IMR-90 (cell line): Measurements from ENCODE around the gene STX11. TPM values are rescaled to one million over a fixed set of nuclear protein-coding genes. Genes with fewer than 3 reads are reported as not detected.

Experiments
- ATAC-seq: fragments of 200-7000 bp; cut with Tn5 transposase; 2 replicates; pipeline ENCODE4 v1.9.1; 2020; ENCODE audit warnings: low read depth, mild to moderate bottlenecking, moderate library complexity
- BruUV-seq: library from RNA; stranded (reverse); fragments of 400-500 nt; replicated peaks from 2 replicates; lab custom pipeline; 2021; lab: Mats Ljungman, UMichigan
- CTCF ChIA-PET: fragments of 300-600 bp; formaldehyde crosslinking; extraction: SDS; loops from one replicate; lab custom pipeline; 2021; ENCODE audit warnings: antibody characterized with exemption; lab: Yijun Ruan, JAX
- POLR2A ChIA-PET: fragments of 300-600 bp; sonication (Branson Sonifier 250); formaldehyde crosslinking; loops from one replicate; lab custom pipeline; 2022; ENCODE audit warnings: antibody characterized with exemption; ENCODE audit not compliant: unreplicated experiment; lab: Charles Lee
- DNase-seq: peaks from one replicate; pipeline ENCODE4 v3.0.0; 2013
- H2AFZ ChIP-seq: replicated peaks from 2 replicates; pipeline ENCODE3; 2013; ENCODE audit warnings: low read length, mild to moderate bottlenecking; ENCODE audit not compliant: poor library complexity
- H2AK5ac ChIP-seq: 2 replicates; pipeline ENCODE4 v1.6.1; 2013; ENCODE audit warnings: low read depth, low read length, inconsistent platforms
- H2AK9ac ChIP-seq: replicated peaks from 2 replicates; pipeline ENCODE3; 2013; ENCODE audit warnings: mild to moderate bottlenecking, low read depth, low read length, moderate library complexity; ENCODE audit not compliant: poor library complexity
- H2BK120ac ChIP-seq: 2 replicates; pipeline ENCODE4 v1.6.1; 2013; ENCODE audit warnings: low read depth, low read length, inconsistent platforms
- H2BK15ac ChIP-seq: 3 replicates; pipeline ENCODE4 v1.6.1; 2013; ENCODE audit warnings: low read depth, low read length, inconsistent platforms
- H2BK20ac ChIP-seq: 2 replicates; pipeline ENCODE4 v1.6.1; 2013; ENCODE audit warnings: low read depth, mild to moderate bottlenecking, inconsistent platforms, low read length, moderate library complexity
- H2BK5ac ChIP-seq: 2 replicates; pipeline ENCODE4 v1.6.1; 2013; ENCODE audit warnings: mild to moderate bottlenecking, low read depth, low read length, inconsistent platforms; ENCODE audit not compliant: poor library complexity, severe bottlenecking
- H3K14ac ChIP-seq: replicated peaks from 2 replicates; pipeline ENCODE4 v1.6.1; 2013; ENCODE audit warnings: low read depth, low read length, inconsistent platforms
- H3K18ac ChIP-seq: 2 replicates; pipeline ENCODE4 v1.6.1; 2013; ENCODE audit warnings: low read depth, low read length, control low read depth
- H3K23ac ChIP-seq: 2 replicates; pipeline ENCODE4 v1.6.1; 2013; ENCODE audit warnings: low read depth, low read length, inconsistent platforms
- H3K27ac ChIP-seq: 2 replicates; pipeline ENCODE4 v1.5.1; 2013; ENCODE audit warnings: mild to moderate bottlenecking, control low read depth, low read length; ENCODE audit not compliant: insufficient read depth
- H3K27me3 ChIP-seq: 2 replicates; pipeline ENCODE4 v1.6.1; 2013; ENCODE audit warnings: low read length; ENCODE audit not compliant: control insufficient read depth, insufficient read depth
- H3K36me3 ChIP-seq: 2 replicates; pipeline ENCODE4 v1.6.1; 2013; ENCODE audit warnings: low read length, mixed read lengths; ENCODE audit not compliant: control insufficient read depth, insufficient read depth
- H3K4ac ChIP-seq: 2 replicates; pipeline ENCODE4 v1.6.1; 2013; ENCODE audit warnings: low read depth, low read length, inconsistent platforms
- H3K4me1 ChIP-seq: 2 replicates; pipeline ENCODE4 v1.6.1; 2013; ENCODE audit warnings: low read length, mixed read lengths; ENCODE audit not compliant: control insufficient read depth, insufficient read depth
- H3K4me2 ChIP-seq: 2 replicates; pipeline ENCODE4 v1.6.1; 2013; ENCODE audit warnings: low read depth, mild to moderate bottlenecking, control low read depth, low read length, moderate library complexity
- H3K4me3 ChIP-seq: 2 replicates; pipeline ENCODE4 v1.5.1; 2013; ENCODE audit warnings: low read depth, mild to moderate bottlenecking, control low read depth, low read length, moderate library complexity; ENCODE audit not compliant: insufficient read depth
- H3K56ac ChIP-seq: 2 replicates; pipeline ENCODE4 v1.6.1; 2013; ENCODE audit warnings: low read length, inconsistent platforms; ENCODE audit not compliant: insufficient read depth; ENCODE audit errors: extremely low read depth
- H3K79me1 ChIP-seq, 2 experiments: 2 replicates each; pipeline ENCODE4 v1.6.1; 2013; ENCODE audit warnings: low read length in 2 of 2, inconsistent platforms in 1 of 2, low read depth in 1 of 2
- H3K9ac ChIP-seq: 2 replicates; pipeline ENCODE4 v1.6.1; 2013; ENCODE audit warnings: low read depth, low read length, control low read depth
- H3K9me1 ChIP-seq: 2 replicates; pipeline ENCODE4 v1.6.1; 2013; ENCODE audit warnings: low read length, inconsistent platforms; ENCODE audit not compliant: insufficient read depth
- H3K9me3 ChIP-seq: 2 replicates; pipeline ENCODE4 v1.6.1; 2013; ENCODE audit warnings: low read length; ENCODE audit not compliant: control insufficient read depth, insufficient read depth
- H4K20me1 ChIP-seq: 2 replicates; pipeline ENCODE4 v1.6.1; 2013; ENCODE audit warnings: low read length, inconsistent platforms; ENCODE audit not compliant: insufficient read depth
- H4K5ac ChIP-seq: 2 replicates; pipeline ENCODE4 v1.6.1; 2013; ENCODE audit warnings: mild to moderate bottlenecking, low read depth, low read length, control low read depth
- H4K8ac ChIP-seq, 2 experiments: 2 replicates each; pipeline ENCODE4 v1.6.1; 2013; ENCODE audit warnings: low read depth in 2 of 2, low read length in 2 of 2, control low read depth in 1 of 2, inconsistent platforms in 1 of 2
- H4K91ac ChIP-seq: 2 replicates; pipeline ENCODE4 v1.6.1; 2013; ENCODE audit warnings: low read depth, low read length, inconsistent platforms; ENCODE audit not compliant: insufficient read depth
- CEBPB ChIP-seq: IDR thresholded peaks from 2 replicates; pipeline ENCODE4 v1.6.1; 2012; ENCODE audit warnings: low read depth, low read length, improper control_type of control experiment
- ELK1 ChIP-seq: fragments of 150-350 bp; IDR thresholded peaks from 2 replicates; pipeline ENCODE4 v1.6.1; 2016; ENCODE audit warnings: low read depth, mild to moderate bottlenecking, low read length, moderate library complexity, borderline replicate concordance
- FOS ChIP-seq: fragments of 150-350 bp; IDR thresholded peaks from 2 replicates; pipeline ENCODE4 v1.6.1; 2016; ENCODE audit warnings: low read depth, low read length
- MAFK ChIP-seq: IDR thresholded peaks from 2 replicates; pipeline ENCODE4 v1.6.1; 2012; ENCODE audit warnings: low read depth, low read length, improper control_type of control experiment
- MXI1 ChIP-seq: IDR thresholded peaks from 2 replicates; pipeline ENCODE4 v1.6.1; 2012; ENCODE audit warnings: low read depth, mild to moderate bottlenecking, low read length, moderate library complexity, borderline replicate concordance
- NFE2L2 ChIP-seq: fragments of 150-350 bp; IDR thresholded peaks from 2 replicates; pipeline ENCODE4 v1.6.1; 2016; ENCODE audit warnings: low read depth, mild to moderate bottlenecking, low read length
- RAD21 ChIP-seq: IDR thresholded peaks from 2 replicates; pipeline ENCODE4 v1.6.1; 2012; ENCODE audit warnings: low read length, improper control_type of control experiment
- RCOR1 ChIP-seq: IDR thresholded peaks from 2 replicates; pipeline ENCODE4 v1.6.1; 2012; ENCODE audit warnings: mild to moderate bottlenecking, low read length, improper control_type of control experiment; ENCODE audit not compliant: insufficient replicate concordance
- WGBS, 2 experiments: methylation state at CpG; one replicate each; pipeline versions ENCODE4 v1.1.5 to v1.1.7; 2013; ENCODE audit warnings: missing lambda C conversion rate in 2 of 2; ENCODE audit not compliant: insufficient read length in 1 of 2; ENCODE audit errors: extremely low coverage in 2 of 2; 5-methylcytosine and 5-hydroxymethylcytosine counted together
- dilution Hi-C: fragments of 300-500 bp; cut with HindIII; formaldehyde crosslinking; loops from one replicate; pipeline ENCODE4 v1.14.3; 2018; ENCODE audit warnings: low sequenced_read_pairs; ENCODE audit not compliant: unreplicated experiment
- in situ Hi-C: fragments of 300-500 bp; cut with MboI; formaldehyde crosslinking; loops from 3 replicates; pipeline ENCODE4 v1.14.3; 2019; ENCODE audit warnings: low sequenced_read_pairs, inconsistent platforms, mixed read lengths
- intact Hi-C: fragments of 100-400 bp; cut with micrococcal nuclease; formaldehyde crosslinking; loops from 2 replicates; pipeline ENCODE4 v1.10.0; 2022
- polyA plus RNA-seq, 3 experiments: library from polyadenylated mRNA; depleted of rRNA; stranded (reverse); fragments of >200 nt; gene quantifications; 2 replicates each; pipeline ENCODE4 v1.2.3, GENCODE V29; 2012; ENCODE audit warnings: low replicate concordance in 1 of 3
- total RNA-seq: library from RNA; depleted of rRNA; stranded (reverse); fragments of >200 nt; gene quantifications from 2 replicates; pipeline ENCODE4 v1.2.3, GENCODE V29; 2012
- TF ChIP-seq, protein P1 (sequence below): conservative IDR thresholded peaks from 2 replicates; pipeline ENCODE4 v1.5.1; 2012; ENCODE audit warnings: mild to moderate bottlenecking, low read depth, low read length, improper control_type of control experiment

STX11 gene
- total and polyA plus RNA-seq, 2 of the 4 experiments (the other 2 are of a cell fraction) = 0.54 to 0.68 TPM

DNA sequence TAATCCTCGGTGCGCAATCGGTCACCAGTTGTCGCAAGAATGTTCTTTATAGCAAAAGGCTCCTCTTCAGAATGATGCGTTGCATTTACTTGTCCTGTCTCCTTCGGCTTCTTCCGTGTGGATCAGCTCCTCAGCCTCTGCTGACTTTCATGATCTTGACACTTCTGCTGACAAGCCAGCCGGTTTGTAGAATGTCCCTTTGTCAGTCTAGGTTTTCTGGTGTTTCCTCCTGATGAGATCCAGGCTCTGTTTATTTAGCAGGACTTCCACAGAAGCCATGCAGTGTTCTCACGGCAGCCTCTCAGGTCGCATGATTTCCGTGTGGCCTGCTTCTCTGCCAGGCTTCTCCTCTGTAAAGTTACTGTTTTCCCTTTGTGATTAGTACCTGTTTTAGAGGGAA lies 66.9 kb downstream of the STX11 start:
- ATAC-seq (no peak), DNase-seq (no peak)
- H3K56ac ChIP-seq = no peak overlapping the region
- no peak overlapping the region for H3K14ac ChIP-seq
- no peaks in the 10 kb centered on the region for H3K36me3 ChIP-seq
- H3K18ac ChIP-seq = no peak overlapping the region
- H3K4me2 ChIP-seq = peak overlapping the region; percentile 43
- no TSS peak for BruUV-seq
- ChIA-PET POLR2A (no interaction called here), CTCF (interaction anchor here (0.5 to 0.8 kb wide), 2 partner anchors 109 to 607 kb away, joined by 3 read pairs; no protein-coding TSS in a partner anchor)
- dilution Hi-C loops (no loop called here), in situ Hi-C loops (no loop called here), intact Hi-C loops (loop anchor here (5.0 kb wide), 1 partner anchor 1745 kb away; no protein-coding TSS in a partner anchor)
- H4K8ac ChIP-seq = no peak overlapping the region
- H4K5ac ChIP-seq = no peak overlapping the region
- no peak overlapping the region; the same call in 1 of the 2 replicates for H3K4ac ChIP-seq
- no peaks in the 10 kb centered on the region; the same call in 1 of the 2 replicates for H3K9me3 ChIP-seq
- H2AFZ ChIP-seq = peak overlapping the region; percentile 1
- no peak overlapping the region for H3K23ac ChIP-seq
- TF ChIP-seq RCOR1 = no peak
- TF ChIP-seq ELK1 = no peak
- TF ChIP-seq MXI1 = no peak
- TF ChIP-seq, protein P1, sequence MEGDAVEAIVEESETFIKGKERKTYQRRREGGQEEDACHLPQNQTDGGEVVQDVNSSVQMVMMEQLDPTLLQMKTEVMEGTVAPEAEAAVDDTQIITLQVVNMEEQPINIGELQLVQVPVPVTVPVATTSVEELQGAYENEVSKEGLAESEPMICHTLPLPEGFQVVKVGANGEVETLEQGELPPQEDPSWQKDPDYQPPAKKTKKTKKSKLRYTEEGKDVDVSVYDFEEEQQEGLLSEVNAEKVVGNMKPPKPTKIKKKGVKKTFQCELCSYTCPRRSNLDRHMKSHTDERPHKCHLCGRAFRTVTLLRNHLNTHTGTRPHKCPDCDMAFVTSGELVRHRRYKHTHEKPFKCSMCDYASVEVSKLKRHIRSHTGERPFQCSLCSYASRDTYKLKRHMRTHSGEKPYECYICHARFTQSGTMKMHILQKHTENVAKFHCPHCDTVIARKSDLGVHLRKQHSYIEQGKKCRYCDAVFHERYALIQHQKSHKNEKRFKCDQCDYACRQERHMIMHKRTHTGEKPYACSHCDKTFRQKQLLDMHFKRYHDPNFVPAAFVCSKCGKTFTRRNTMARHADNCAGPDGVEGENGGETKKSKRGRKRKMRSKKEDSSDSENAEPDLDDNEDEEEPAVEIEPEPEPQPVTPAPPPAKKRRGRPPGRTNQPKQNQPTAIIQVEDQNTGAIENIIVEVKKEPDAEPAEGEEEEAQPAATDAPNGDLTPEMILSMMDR = no peak
- TF ChIP-seq MAFK = no peak
- TF ChIP-seq CEBPB = no peak
- TF ChIP-seq FOS = no peak
- no peak for TF ChIP-seq RAD21
- TF ChIP-seq NFE2L2 = no peak
- no peaks in the 10 kb centered on the region for H3K79me1 ChIP-seq
- peaks cover 5% of the 10 kb centered on the region for H3K9me1 ChIP-seq
- no peak overlapping the region for H2BK20ac ChIP-seq
- no peaks in the 10 kb centered on the region for H4K20me1 ChIP-seq
- 0 out of 2 replicates have a peak overlapping the region, but pooled peaks have one; percentile 10 for H3K9ac ChIP-seq
- H2BK5ac ChIP-seq = no peak overlapping the region
- no peak overlapping the region for H3K27ac ChIP-seq
- no peak overlapping the region for H2BK15ac ChIP-seq
- no peaks in the 10 kb centered on the region for H3K27me3 ChIP-seq
- H3K4me1 ChIP-seq = peaks cover 8% of the 10 kb centered on the region
- no peak overlapping the region for H3K4me3 ChIP-seq
- no peak overlapping the region for H2BK120ac ChIP-seq
- H4K91ac ChIP-seq = no peak overlapping the region
- WGBS, 2 experiments = 53% methylated on average over 8 of the region's 11 CpGs; no CpG with 5 or more reads in 1 of the 2 experiments
- H2AK5ac ChIP-seq = no peak overlapping the region
- no peak overlapping the region for H2AK9ac ChIP-seq
